Esophagus squamous epithelium (tissue), 5 donors: ENCODE measurements around the gene ANXA2. TPM values are rescaled to one million over a fixed set of nuclear protein-coding genes. Genes with fewer than 3 reads are reported as not detected.
"Not testable (repeated sequence)": the region's sequence is repeated elsewhere in the genome, so short reads cannot be mapped to it uniquely, and the experiment has no call there.

ENCODE experiments used
- DNase-seq: peaks from one replicate; lab custom pipeline; 2025; lab: John Stamatoyannopoulos, UW
- H3K27ac ChIP-seq, 4 donors: fragments of 200-600 bp; sonication (generic); one replicate each; pipeline ENCODE4 v1.5.1; 2016 to 2019; ENCODE audit warnings: mild to moderate bottlenecking in 1 of 4
- H3K27me3 ChIP-seq, 4 donors: fragments of 200-600 bp; sonication (generic); 1 replicate in 3 of 4; 2 replicates in 1 of 4; pipeline versions ENCODE4 v1.5.1 to v1.6.0; 2017 to 2021; ENCODE audit warnings: antibody characterized with exemption in 1 of 4
- H3K36me3 ChIP-seq, 3 donors: fragments of 200-600 bp; sonication (generic); one replicate each; pipeline ENCODE4 v1.5.1; 2016 to 2019
- H3K4me1 ChIP-seq, 3 donors: fragments of 200-600 bp; sonication (generic); one replicate each; pipeline ENCODE4 v1.5.1; 2017 to 2019
- H3K4me3 ChIP-seq, 4 donors: fragments of 200-600 bp; sonication (generic); 1 replicate in 3 of 4; 2 replicates in 1 of 4; pipeline ENCODE4 v1.5.1; 2016 to 2019; ENCODE audit warnings: mild to moderate bottlenecking in 2 of 4, moderate library complexity in 1 of 4
- H3K9me3 ChIP-seq, 3 donors: fragments of 200-600 bp; sonication (generic); one replicate each; pipeline ENCODE4 v1.5.1; 2016 to 2019
- POLR2A ChIP-seq, 4 donors: fragments of 450-650 bp; IDR thresholded peaks; one replicate each; pipeline ENCODE4 v1.6.1; 2017; ENCODE audit warnings: antibody characterized with exemption in 4 of 4, mild to moderate bottlenecking in 4 of 4, moderate library complexity in 3 of 4
- WGBS, 2 donors: methylation state at CpG; one replicate each; pipeline ENCODE4 v1.1.5; 2018; 5-methylcytosine and 5-hydroxymethylcytosine counted together
- intact Hi-C: fragments of 100-400 bp; cut with DNase I; formaldehyde crosslinking; loops from one replicate; pipeline ENCODE4 v1.15.0; 2022
- total RNA-seq, 4 donors: library from RNA; depleted of rRNA; stranded (reverse); fragments of >200 nt; gene quantifications; one replicate each; pipeline ENCODE4 v1.1.0, GENCODE V29; 2016
- TF ChIP-seq, protein P1 (sequence below), 6 experiments: fragments of 450-650 bp in 4 of 6; fragments of 200-600 bp in 2 of 6; sonication (generic) in 2 of 6; IDR thresholded peaks; one replicate each; pipeline ENCODE4 v1.5.1; 2016 to 2019; ENCODE audit warnings: antibody characterized with exemption in 6 of 6, mild to moderate bottlenecking in 4 of 6, moderate library complexity in 4 of 6
- donor health status: DM: yes; HTN: yes; CAD: no.

ANXA2 gene
- total RNA-seq, 4 donors from 2014 or later: 2,116 to 2,445 (median 2,399) TPM

DNA sequence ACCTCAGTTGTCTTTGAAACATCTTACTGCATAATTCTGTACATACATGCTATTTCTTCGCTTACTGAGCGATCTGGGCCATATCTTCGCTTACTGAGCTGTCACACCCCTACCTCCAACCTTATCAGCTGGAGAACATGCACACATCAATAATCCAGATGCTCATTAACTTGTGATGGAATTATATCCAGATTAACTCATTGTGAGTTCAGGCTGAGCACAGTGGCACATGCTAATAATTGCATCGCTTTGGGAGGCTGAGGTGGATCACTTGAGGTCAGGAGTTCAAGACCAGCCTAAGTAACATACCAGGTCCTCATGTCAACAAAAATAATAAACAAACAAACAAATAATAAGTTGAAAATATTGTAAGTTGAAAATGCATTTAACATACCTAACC, 19.3 kb upstream of the ANXA2 start:
- intact Hi-C loops: no loop called here
- Histone ChIP-seq H3K27ac (no peak overlapping the region), H3K4me1 (peaks cover 7 to 47% (median 16%) of the 10 kb centered on the region in 3 donors), H3K4me3 (no peak overlapping the region), H3K36me3 (peaks cover 0 to 3% (median 0%) of the 10 kb centered on the region in 3 donors), H3K27me3 (no peaks in the 10 kb centered on the region), H3K9me3 (no peaks in the 10 kb centered on the region)
- TF ChIP-seq, protein P1, sequence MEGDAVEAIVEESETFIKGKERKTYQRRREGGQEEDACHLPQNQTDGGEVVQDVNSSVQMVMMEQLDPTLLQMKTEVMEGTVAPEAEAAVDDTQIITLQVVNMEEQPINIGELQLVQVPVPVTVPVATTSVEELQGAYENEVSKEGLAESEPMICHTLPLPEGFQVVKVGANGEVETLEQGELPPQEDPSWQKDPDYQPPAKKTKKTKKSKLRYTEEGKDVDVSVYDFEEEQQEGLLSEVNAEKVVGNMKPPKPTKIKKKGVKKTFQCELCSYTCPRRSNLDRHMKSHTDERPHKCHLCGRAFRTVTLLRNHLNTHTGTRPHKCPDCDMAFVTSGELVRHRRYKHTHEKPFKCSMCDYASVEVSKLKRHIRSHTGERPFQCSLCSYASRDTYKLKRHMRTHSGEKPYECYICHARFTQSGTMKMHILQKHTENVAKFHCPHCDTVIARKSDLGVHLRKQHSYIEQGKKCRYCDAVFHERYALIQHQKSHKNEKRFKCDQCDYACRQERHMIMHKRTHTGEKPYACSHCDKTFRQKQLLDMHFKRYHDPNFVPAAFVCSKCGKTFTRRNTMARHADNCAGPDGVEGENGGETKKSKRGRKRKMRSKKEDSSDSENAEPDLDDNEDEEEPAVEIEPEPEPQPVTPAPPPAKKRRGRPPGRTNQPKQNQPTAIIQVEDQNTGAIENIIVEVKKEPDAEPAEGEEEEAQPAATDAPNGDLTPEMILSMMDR (IDR thresholded peaks at IDR 0.05): no peak
- no peak for TF ChIP-seq POLR2A (IDR thresholded peaks at IDR 0.05)
- no peak for DNase-seq
- WGBS, 2 donors: 96 to 97% methylated on average over 4 of the region's 4 CpGs

DNA sequence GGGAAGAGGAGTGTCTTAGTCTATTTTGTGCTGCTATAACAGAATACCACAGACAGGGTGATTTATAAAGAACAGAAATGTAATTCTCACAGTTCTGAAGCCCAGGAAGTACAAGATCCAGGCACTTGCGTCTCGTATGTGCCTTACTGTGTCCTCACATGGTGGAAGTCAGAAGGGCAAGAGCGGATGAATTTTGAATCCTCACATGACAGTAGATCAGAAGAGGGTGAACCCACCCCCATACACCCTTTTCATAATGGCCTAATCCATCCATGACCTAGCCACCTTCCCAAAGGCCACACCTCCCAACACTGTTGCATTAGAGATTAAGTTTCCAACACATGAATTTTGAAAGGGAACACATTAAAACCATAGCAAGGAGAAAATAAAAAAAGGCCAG, 18.7 kb upstream of the ANXA2 start:
- Histone ChIP-seq H3K27ac (peak overlapping the region in 2 of 4 donors; percentile 37 to 38), H3K36me3 (no peaks in the 10 kb centered on the region), H3K4me3 (no peak overlapping the region), H3K4me1 (peaks cover 7 to 41% (median 14%) of the 10 kb centered on the region in 3 donors), H3K9me3 (no peaks in the 10 kb centered on the region), H3K27me3 (no peaks in the 10 kb centered on the region)
- intact Hi-C loops: no loop called here
- TF ChIP-seq POLR2A (IDR thresholded peaks at IDR 0.05): no peak
- TF ChIP-seq, protein P1 (IDR thresholded peaks at IDR 0.05): no peak
- 86 to 100% methylated on average over 1 to 3 of the region's 3 CpGs for WGBS, 2 donors
- no peak for DNase-seq

DNA sequence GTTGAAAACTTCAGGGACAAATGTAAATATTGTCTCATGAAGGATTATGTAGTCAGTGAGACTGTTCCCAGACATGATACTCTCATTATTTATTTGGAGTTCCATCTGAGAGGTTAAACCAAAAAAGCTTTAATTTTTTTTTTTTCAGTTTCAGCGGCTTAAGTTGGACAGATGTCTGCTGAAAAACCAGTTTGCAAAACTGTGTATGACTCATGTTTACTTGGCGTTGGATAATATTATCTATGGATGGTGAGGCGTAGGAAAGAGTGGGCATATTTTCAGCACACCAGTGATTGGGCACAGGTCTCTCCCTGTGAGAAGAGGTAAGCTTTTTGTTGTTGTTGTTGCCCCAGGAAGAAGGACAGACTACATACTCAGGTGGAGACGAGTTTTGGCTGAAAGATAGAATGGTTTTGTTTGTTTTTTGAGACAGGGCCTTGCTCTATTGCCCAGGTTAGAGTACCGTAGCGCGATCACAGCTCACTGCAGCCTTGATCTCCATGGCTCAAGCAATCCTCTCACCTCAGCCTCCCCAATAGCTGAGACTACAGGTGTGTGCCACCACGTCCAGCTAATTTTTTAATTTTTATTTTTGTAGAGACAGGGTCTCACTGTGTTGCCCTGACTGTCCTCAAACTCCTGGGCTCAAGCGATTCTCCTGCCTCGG, 16.4 kb upstream of the ANXA2 start:
- no peak overlapping the region for H3K4me3 ChIP-seq
- no peaks in the 10 kb centered on the region for H3K9me3 ChIP-seq
- intact Hi-C loops: no loop called here
- TF ChIP-seq POLR2A (IDR thresholded peaks at IDR 0.05): no peak
- TF ChIP-seq, protein P1 (IDR thresholded peaks at IDR 0.05): no peak
- no peaks in the 10 kb centered on the region for H3K27me3 ChIP-seq
- H3K36me3 ChIP-seq: no peaks in the 10 kb centered on the region
- WGBS, 2 donors: 51 to 54% methylated on average over 10 of the region's 10 CpGs
- no peak for DNase-seq
- peaks cover 7 to 29% (median 15%) of the 10 kb centered on the region in 3 donors for H3K4me1 ChIP-seq
- peak overlapping the region; percentile 53 to 83 (median 71) for H3K27ac ChIP-seq

DNA sequence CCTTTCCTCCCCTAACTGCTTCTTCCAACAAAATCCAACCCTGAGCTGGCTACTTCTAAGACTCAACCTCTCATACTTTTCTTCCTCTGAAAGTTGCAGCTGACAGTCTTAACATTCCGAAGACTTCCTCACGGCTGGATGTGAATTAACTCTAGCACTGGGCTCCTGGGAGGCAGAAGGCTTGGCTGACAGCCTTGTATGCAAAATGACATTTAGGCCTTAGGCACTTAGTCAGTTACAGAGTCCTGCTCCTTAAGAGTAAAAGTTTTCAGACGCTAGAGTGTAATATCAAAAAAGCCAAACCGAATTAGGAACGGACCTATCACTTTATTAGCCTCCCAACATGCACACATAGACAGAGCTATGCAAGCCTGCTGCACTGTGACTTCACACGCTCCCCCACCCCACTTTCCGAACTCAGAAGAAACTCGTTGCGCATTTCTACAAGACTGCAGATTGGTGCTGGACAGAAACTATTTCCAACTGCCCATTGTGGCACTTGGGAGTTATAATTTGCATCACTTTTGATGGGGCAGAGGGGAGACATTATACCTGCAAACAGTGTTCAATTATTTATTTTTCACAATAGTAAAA, 15.5 kb upstream of the ANXA2 start:
- no peak for DNase-seq
- Histone ChIP-seq H3K4me1 (peaks cover 7 to 36% (median 21%) of the 10 kb centered on the region in 3 donors), H3K27me3 (no peaks in the 10 kb centered on the region), H3K36me3 (no peaks in the 10 kb centered on the region), H3K4me3 (no peak overlapping the region), H3K9me3 (no peaks in the 10 kb centered on the region), H3K27ac (peak overlapping the region; percentile 18 to 83 (median 71))
- intact Hi-C loops: no loop called here
- 49 to 66% methylated on average over 7 to 8 of the region's 9 CpGs for WGBS, 2 donors
- TF ChIP-seq, protein P1 (IDR thresholded peaks at IDR 0.05): no peak
- no peak for TF ChIP-seq POLR2A (IDR thresholded peaks at IDR 0.05)

DNA sequence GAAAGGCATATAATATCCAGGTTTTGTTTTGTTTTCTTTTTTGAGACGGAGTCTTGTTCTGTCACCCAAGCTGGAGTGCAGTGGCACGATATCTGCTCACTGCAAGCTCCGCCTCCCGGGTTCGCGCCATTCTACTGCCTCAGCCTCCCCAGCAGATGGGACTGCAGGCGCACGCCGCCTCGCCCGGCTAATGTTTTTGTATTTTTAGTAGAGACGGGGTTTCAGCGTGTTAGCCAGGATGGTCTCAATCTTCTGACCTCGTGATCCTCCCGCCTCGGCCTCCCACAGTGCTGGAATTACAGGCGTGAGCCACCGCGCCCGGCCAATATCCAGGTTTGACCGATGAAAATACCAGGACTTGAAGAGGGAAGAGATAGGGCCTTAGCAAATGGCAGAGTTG, 15.0 kb upstream of the ANXA2 start:
- WGBS, 2 donors: 93 to 95% methylated on average over 21 of the region's 21 CpGs
- H3K9me3 ChIP-seq, H3K4me3 ChIP-seq, H3K27me3 ChIP-seq, DNase-seq, intact Hi-C loops, H3K36me3 ChIP-seq: not testable (repeated sequence)
- peak overlapping the region; percentile 18 to 83 (median 71) for H3K27ac ChIP-seq
- peaks cover 9 to 41% (median 26%) of the 10 kb centered on the region in 3 donors for H3K4me1 ChIP-seq
